Parathyroid adenoma (tissue), 2 donors: ENCODE data around the gene DYNLT4.

ENCODE experiments used
- H2AFZ ChIP-seq: fragments of 300-600 bp; sonication (generic); one replicate; pipeline ENCODE4 v1.7.0; 2017; ENCODE audit warnings: antibody characterized with exemption, mild to moderate bottlenecking
- H3K27ac ChIP-seq: fragments of 300-600 bp; sonication (generic); one replicate; pipeline ENCODE4 v1.7.0; 2017
- H3K27me3 ChIP-seq: fragments of 300-600 bp; sonication (generic); one replicate; pipeline ENCODE4 v1.7.0; 2017; ENCODE audit warnings: low read length; ENCODE audit not compliant: control insufficient read depth, insufficient read depth
- H3K36me3 ChIP-seq: fragments of 300-600 bp; sonication (generic); one replicate; pipeline ENCODE4 v1.7.0; 2017; ENCODE audit warnings: low read length; ENCODE audit not compliant: control insufficient read depth, insufficient read depth
- H3K4me1 ChIP-seq: fragments of 300-600 bp; sonication (generic); one replicate; pipeline ENCODE4 v1.7.0; 2017; ENCODE audit warnings: control low read depth
- H3K4me2 ChIP-seq: fragments of 300-600 bp; sonication (generic); one replicate; pipeline ENCODE4 v1.7.0; 2017; ENCODE audit warnings: low read length
- H3K4me3 ChIP-seq: fragments of 300-600 bp; sonication (generic); one replicate; pipeline ENCODE4 v1.7.0; 2017; ENCODE audit warnings: low read depth, low read length
- H3K79me2 ChIP-seq: fragments of 300-600 bp; sonication (generic); one replicate; pipeline ENCODE4 v1.7.0; 2017; ENCODE audit warnings: control low read depth
- H3K9ac ChIP-seq: fragments of 300-600 bp; sonication (generic); one replicate; pipeline ENCODE4 v1.7.0; 2017; ENCODE audit warnings: mild to moderate bottlenecking
- H3K9me3 ChIP-seq: fragments of 300-600 bp; sonication (generic); one replicate; pipeline ENCODE4 v1.7.0; 2017; ENCODE audit warnings: low read length; ENCODE audit not compliant: control insufficient read depth
- CTCF ChIP-seq: fragments of 300-600 bp; sonication (generic); IDR thresholded peaks from one replicate; pipeline ENCODE4 v1.7.0; 2017; ENCODE audit warnings: antibody characterized with exemption, mild to moderate bottlenecking
- donor health status: primary hyperparathyroidism.

The DYNLT4 gene

GRCh38 chr1:44820328-44821239 lies 13.4 kb upstream of the DYNLT4 start:
- peak overlapping the region; percentile 56 for H2AFZ ChIP-seq
- peak overlapping the region; percentile 35 for H3K4me3 ChIP-seq
- H3K9ac ChIP-seq: no peak overlapping the region
- H3K4me2 ChIP-seq: peak overlapping the region; percentile 30
- H3K27me3 ChIP-seq: no peaks in the 10 kb centered on the region
- H3K27ac ChIP-seq: peak overlapping the region; percentile 74
- no peaks in the 10 kb centered on the region for H3K9me3 ChIP-seq
- no peak for TF ChIP-seq CTCF
- H3K4me1 ChIP-seq: no peaks in the 10 kb centered on the region
- no peaks in the 10 kb centered on the region for H3K79me2 ChIP-seq
- no peaks in the 10 kb centered on the region for H3K36me3 ChIP-seq

GRCh38 chr1:44819608-44820327 lies 12.6 kb upstream of the DYNLT4 start:
- no peaks in the 10 kb centered on the region for H3K4me1 ChIP-seq
- no peaks in the 10 kb centered on the region for H3K79me2 ChIP-seq
- no peak overlapping the region for H3K9ac ChIP-seq
- no peaks in the 10 kb centered on the region for H3K9me3 ChIP-seq
- no peaks in the 10 kb centered on the region for H3K27me3 ChIP-seq
- peak overlapping the region; percentile 48 for H3K4me3 ChIP-seq
- TF ChIP-seq CTCF: no peak
- peak overlapping the region; percentile 74 for H3K27ac ChIP-seq
- H2AFZ ChIP-seq: peak overlapping the region; percentile 56
- H3K36me3 ChIP-seq: no peaks in the 10 kb centered on the region
- H3K4me2 ChIP-seq: peak overlapping the region; percentile 30

- H3K4me2 ChIP-seq: peak overlapping the region; percentile 30
- H3K4me1 ChIP-seq: no peaks in the 10 kb centered on the region
- H3K27me3 ChIP-seq: no peaks in the 10 kb centered on the region
- H3K27ac ChIP-seq: peak overlapping the region; percentile 74
- H3K9me3 ChIP-seq: no peaks in the 10 kb centered on the region
- H3K9ac ChIP-seq: no peak overlapping the region
- TF ChIP-seq CTCF: no peak
- peak overlapping the region; percentile 48 for H3K4me3 ChIP-seq
- no peaks in the 10 kb centered on the region for H3K79me2 ChIP-seq
- H3K36me3 ChIP-seq: no peaks in the 10 kb centered on the region
- no peak overlapping the region for H2AFZ ChIP-seq
Measured at GRCh38 chr1:44819196-44819607, 12.1 kb upstream of the DYNLT4 start.

GRCh38 chr1:44817771-44818495 lies 10.8 kb upstream of the DYNLT4 start:
- H3K9me3 ChIP-seq: no peaks in the 10 kb centered on the region

More at GRCh38 chr1:44817771-44818495, 10.8 kb upstream of the DYNLT4 start:
- no peaks in the 10 kb centered on the region for H3K27me3 ChIP-seq
- H3K79me2 ChIP-seq: no peaks in the 10 kb centered on the region
- no peak overlapping the region for H3K27ac ChIP-seq
- no peak overlapping the region for H3K9ac ChIP-seq
- no peak overlapping the region for H3K4me3 ChIP-seq
- H3K4me1 ChIP-seq: no peaks in the 10 kb centered on the region
- no peak for TF ChIP-seq CTCF
- no peak overlapping the region for H2AFZ ChIP-seq
- no peak overlapping the region for H3K4me2 ChIP-seq
- no peaks in the 10 kb centered on the region for H3K36me3 ChIP-seq
